ENCODE measurements around the gene TJP2.

Gene TJP2

GRCh38 chr9:69317894-69318293, 143.8 kb downstream of the TJP2 start:
- Histone ChIP-seq H3K4me2 (ENCODE audit: insufficient read depth, low read length, poor library complexity, severe bottlenecking) (no peak overlapping the region), H3K14ac (ENCODE audit: low read length) (no peak overlapping the region), H4K91ac (ENCODE audit: low read depth, low read length, poor library complexity) (no peak overlapping the region), H3K4me1 (ENCODE audit: control insufficient read depth in 2 of 2, insufficient read depth in 1 of 2, low read depth in 1 of 2, low read length in 2 of 2) (peaks cover 0 to 5% of the 10 kb centered on the region in 2 donors), H2BK15ac (ENCODE audit: low read length) (no peak overlapping the region), H3K27ac (replicated peaks; ENCODE audit: low read length) (no peak overlapping the region), H3K9me3 (replicated peaks in 1 of 2; ENCODE audit: control insufficient read depth in 2 of 2, insufficient read depth in 1 of 2, low read depth in 1 of 2, low read length in 2 of 2) (peaks cover 2 to 5% of the 10 kb centered on the region in 2 donors), H3K9ac (ENCODE audit: low read depth, low read length, poor library complexity) (no peak overlapping the region), H3K18ac (ENCODE audit: low read length) (no peak overlapping the region), H3K36me3 (replicated peaks in 1 of 2; ENCODE audit: control insufficient read depth in 2 of 2, insufficient read depth in 2 of 2, low read length in 2 of 2) (no peaks in the 10 kb centered on the region), H4K8ac (ENCODE audit: low read depth, low read length) (no peak overlapping the region), H2AK5ac (ENCODE audit: low read depth, low read length) (no peak overlapping the region), H2AFZ (ENCODE audit: low read length) (no peak overlapping the region), H2BK12ac (ENCODE audit: low read length) (no peak overlapping the region), H3K27me3 (ENCODE audit: control insufficient read depth in 3 of 3, insufficient read depth in 3 of 3, low read depth in 1 of 3, low read length in 3 of 3) (peaks cover 0 to 40% (median 2%) of the 10 kb centered on the region in 3 experiments), H3K23ac (ENCODE audit: low read depth, low read length, poor library complexity) (no peak overlapping the region), H3K4me3 (ENCODE audit: low read length in 2 of 2) (no peak overlapping the region), H2BK120ac (ENCODE audit: low read depth, low read length) (no peak overlapping the region), H3K79me1 (ENCODE audit: low read depth, low read length) (no peaks in the 10 kb centered on the region), H2BK5ac (ENCODE audit: low read length) (no peak overlapping the region), H3K4ac (ENCODE audit: low read length) (no peak overlapping the region)
- no peak for DNase-seq (ENCODE audit: low spot score)

- Histone ChIP-seq H4K8ac (ENCODE audit: low read depth, low read length) (no peak overlapping the region), H3K27ac (replicated peaks; ENCODE audit: low read length) (no peak overlapping the region), H3K4me3 (ENCODE audit: low read length in 2 of 2) (no peak overlapping the region), H4K91ac (ENCODE audit: low read depth, low read length, poor library complexity) (no peak overlapping the region), H2BK5ac (ENCODE audit: low read length) (no peak overlapping the region), H3K4me2 (ENCODE audit: insufficient read depth, low read length, poor library complexity, severe bottlenecking) (no peak overlapping the region), H2BK120ac (ENCODE audit: low read depth, low read length) (no peak overlapping the region), H2AK5ac (ENCODE audit: low read depth, low read length) (no peak overlapping the region), H2AFZ (ENCODE audit: low read length) (no peak overlapping the region), H3K4ac (ENCODE audit: low read length) (no peak overlapping the region), H3K23ac (ENCODE audit: low read depth, low read length, poor library complexity) (no peak overlapping the region), H3K79me1 (ENCODE audit: low read depth, low read length) (no peaks in the 10 kb centered on the region), H3K4me1 (ENCODE audit: control insufficient read depth in 2 of 2, insufficient read depth in 1 of 2, low read depth in 1 of 2, low read length in 2 of 2) (peaks cover 0 to 5% of the 10 kb centered on the region in 2 donors), H3K14ac (ENCODE audit: low read length) (no peak overlapping the region), H3K27me3 (ENCODE audit: control insufficient read depth in 3 of 3, insufficient read depth in 3 of 3, low read depth in 1 of 3, low read length in 3 of 3) (peaks cover 0 to 54% (median 4%) of the 10 kb centered on the region in 3 experiments), H2BK15ac (ENCODE audit: low read length) (no peak overlapping the region), H3K9ac (ENCODE audit: low read depth, low read length, poor library complexity) (no peak overlapping the region), H3K9me3 (replicated peaks in 1 of 2; ENCODE audit: control insufficient read depth in 2 of 2, insufficient read depth in 1 of 2, low read depth in 1 of 2, low read length in 2 of 2) (peaks cover 0 to 2% of the 10 kb centered on the region in 2 donors), H2BK12ac (ENCODE audit: low read length) (no peak overlapping the region), H3K36me3 (replicated peaks in 1 of 2; ENCODE audit: control insufficient read depth in 2 of 2, insufficient read depth in 2 of 2, low read length in 2 of 2) (no peaks in the 10 kb centered on the region), H3K18ac (ENCODE audit: low read length) (no peak overlapping the region)
- no CpG with 5 or more reads among the region's 6 CpGs for WGBS, 2 donors (ENCODE audit: extremely low coverage in 2 of 2, insufficient read length in 2 of 2, insufficient replicate concordance in 1 of 2)
- DNase-seq (ENCODE audit: low spot score) = no peak
These were observed 145.4 kb downstream of the TJP2 start for GRCh38 chr9:69319324-69320025.

- no peak overlapping the region for H2AFZ ChIP-seq (ENCODE audit: low read length)
These were observed 148.2 kb downstream of the TJP2 start for GRCh38 chr9:69322256-69322655.

GRCh38 chr9:69323861-69324260, 149.8 kb downstream of the TJP2 start:
- Histone ChIP-seq H3K9me3 (replicated peaks in 1 of 2; ENCODE audit: control insufficient read depth in 2 of 2, insufficient read depth in 1 of 2, low read depth in 1 of 2, low read length in 2 of 2) (no peaks in the 10 kb centered on the region), H3K14ac (ENCODE audit: low read length) (no peak overlapping the region), H3K9ac (ENCODE audit: low read depth, low read length, poor library complexity) (no peak overlapping the region), H2BK15ac (ENCODE audit: low read length) (no peak overlapping the region), H3K4ac (ENCODE audit: low read length) (no peak overlapping the region), H3K4me1 (ENCODE audit: control insufficient read depth in 2 of 2, insufficient read depth in 1 of 2, low read depth in 1 of 2, low read length in 2 of 2) (peaks cover 6 to 8% of the 10 kb centered on the region in 2 donors), H3K23ac (ENCODE audit: low read depth, low read length, poor library complexity) (no peak overlapping the region), H2AK5ac (ENCODE audit: low read depth, low read length) (no peak overlapping the region), H3K4me3 (ENCODE audit: low read length in 2 of 2) (no peak overlapping the region), H3K36me3 (replicated peaks in 1 of 2; ENCODE audit: control insufficient read depth in 2 of 2, insufficient read depth in 2 of 2, low read length in 2 of 2) (no peaks in the 10 kb centered on the region), H4K91ac (ENCODE audit: low read depth, low read length, poor library complexity) (no peak overlapping the region), H3K27ac (replicated peaks; ENCODE audit: low read length) (no peak overlapping the region), H3K18ac (ENCODE audit: low read length) (no peak overlapping the region), H2AFZ (ENCODE audit: low read length) (no peak overlapping the region), H3K27me3 (ENCODE audit: control insufficient read depth in 3 of 3, insufficient read depth in 3 of 3, low read depth in 1 of 3, low read length in 3 of 3) (peaks cover 0 to 88% (median 22%) of the 10 kb centered on the region in 3 experiments), H2BK5ac (ENCODE audit: low read length) (no peak overlapping the region), H2BK120ac (ENCODE audit: low read depth, low read length) (no peak overlapping the region), H2BK12ac (ENCODE audit: low read length) (no peak overlapping the region), H3K4me2 (ENCODE audit: insufficient read depth, low read length, poor library complexity, severe bottlenecking) (no peak overlapping the region), H4K8ac (ENCODE audit: low read depth, low read length) (no peak overlapping the region), H3K79me1 (ENCODE audit: low read depth, low read length) (no peaks in the 10 kb centered on the region)
- WGBS, 2 donors (ENCODE audit: extremely low coverage in 2 of 2, insufficient read length in 2 of 2, insufficient replicate concordance in 1 of 2) = no CpG with 5 or more reads among the region's 2 CpGs
- no peak for DNase-seq (ENCODE audit: low spot score)

More at GRCh38 chr9:69322256-69322655, 148.2 kb downstream of the TJP2 start:
- H2BK5ac ChIP-seq (ENCODE audit: low read length) = no peak overlapping the region
- no peak overlapping the region for H3K14ac ChIP-seq (ENCODE audit: low read length)
- H3K4me2 ChIP-seq (ENCODE audit: insufficient read depth, low read length, poor library complexity, severe bottlenecking) = no peak overlapping the region
- H3K4me3 ChIP-seq (ENCODE audit: low read length in 2 of 2) = no peak overlapping the region
- no peak overlapping the region for H3K23ac ChIP-seq (ENCODE audit: low read depth, low read length, poor library complexity)
- no peak overlapping the region for H3K27ac ChIP-seq (replicated peaks; ENCODE audit: low read length)
- no peak overlapping the region for H4K91ac ChIP-seq (ENCODE audit: low read depth, low read length, poor library complexity)
- H3K79me1 ChIP-seq (ENCODE audit: low read depth, low read length) = no peaks in the 10 kb centered on the region
- H2BK15ac ChIP-seq (ENCODE audit: low read length) = no peak overlapping the region
- no peak for DNase-seq (ENCODE audit: low spot score)
- no peaks in the 10 kb centered on the region for H3K36me3 ChIP-seq (replicated peaks in 1 of 2; ENCODE audit: control insufficient read depth in 2 of 2, insufficient read depth in 2 of 2, low read length in 2 of 2)
- H2BK12ac ChIP-seq (ENCODE audit: low read length) = no peak overlapping the region
- no peak overlapping the region for H4K8ac ChIP-seq (ENCODE audit: low read depth, low read length)
- no peaks in the 10 kb centered on the region for H3K9me3 ChIP-seq (replicated peaks in 1 of 2; ENCODE audit: control insufficient read depth in 2 of 2, insufficient read depth in 1 of 2, low read depth in 1 of 2, low read length in 2 of 2)
- no peak overlapping the region for H2AK5ac ChIP-seq (ENCODE audit: low read depth, low read length)
- no peak overlapping the region for H2BK120ac ChIP-seq (ENCODE audit: low read depth, low read length)
- H3K4me1 ChIP-seq (ENCODE audit: control insufficient read depth in 2 of 2, insufficient read depth in 1 of 2, low read depth in 1 of 2, low read length in 2 of 2) = peaks cover 6 to 8% of the 10 kb centered on the region in 2 donors
- peaks cover 0 to 81% (median 22%) of the 10 kb centered on the region in 3 experiments for H3K27me3 ChIP-seq (ENCODE audit: control insufficient read depth in 3 of 3, insufficient read depth in 3 of 3, low read depth in 1 of 3, low read length in 3 of 3)
- no peak overlapping the region for H3K18ac ChIP-seq (ENCODE audit: low read length)
- no peak overlapping the region for H3K4ac ChIP-seq (ENCODE audit: low read length)
- WGBS, 2 donors (ENCODE audit: extremely low coverage in 2 of 2, insufficient read length in 2 of 2, insufficient replicate concordance in 1 of 2) = no CpG with 5 or more reads among the region's 1 CpG
- no peak overlapping the region for H3K9ac ChIP-seq (ENCODE audit: low read depth, low read length, poor library complexity)

Data from neuronal stem cell (in vitro differentiated cells).